HG02943 (cell line): Measurements from ENCODE around the gene DAZ2.
"Not testable (repeated sequence)": the region's sequence is repeated elsewhere in the genome, so short reads cannot be mapped to it uniquely, and the experiment has no call there.

Experiments used
- ATAC-seq: cut with Tn5 transposase; IDR thresholded peaks from one replicate; pipeline ENCODE4 v1.9.1; 2021; ENCODE audit warnings: mild to moderate bottlenecking, low read depth, moderate library complexity; ENCODE audit not compliant: unreplicated experiment

The DAZ2 gene, protein sequence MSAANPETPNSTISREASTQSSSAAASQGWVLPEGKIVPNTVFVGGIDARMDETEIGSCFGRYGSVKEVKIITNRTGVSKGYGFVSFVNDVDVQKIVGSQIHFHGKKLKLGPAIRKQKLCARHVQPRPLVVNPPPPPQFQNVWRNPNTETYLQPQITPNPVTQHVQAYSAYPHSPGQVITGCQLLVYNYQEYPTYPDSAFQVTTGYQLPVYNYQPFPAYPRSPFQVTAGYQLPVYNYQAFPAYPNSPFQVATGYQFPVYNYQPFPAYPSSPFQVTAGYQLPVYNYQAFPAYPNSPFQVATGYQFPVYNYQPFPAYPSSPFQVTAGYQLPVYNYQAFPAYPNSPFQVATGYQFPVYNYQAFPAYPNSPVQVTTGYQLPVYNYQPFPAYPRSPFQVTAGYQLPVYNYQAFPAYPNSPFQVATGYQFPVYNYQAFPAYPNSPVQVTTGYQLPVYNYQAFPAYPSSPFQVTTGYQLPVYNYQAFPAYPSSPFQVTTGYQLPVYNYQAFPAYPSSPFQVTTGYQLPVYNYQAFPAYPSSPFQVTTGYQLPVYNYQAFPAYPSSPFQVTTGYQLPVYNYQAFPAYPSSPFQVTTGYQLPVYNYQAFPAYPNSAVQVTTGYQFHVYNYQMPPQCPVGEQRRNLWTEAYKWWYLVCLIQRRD

DNA sequence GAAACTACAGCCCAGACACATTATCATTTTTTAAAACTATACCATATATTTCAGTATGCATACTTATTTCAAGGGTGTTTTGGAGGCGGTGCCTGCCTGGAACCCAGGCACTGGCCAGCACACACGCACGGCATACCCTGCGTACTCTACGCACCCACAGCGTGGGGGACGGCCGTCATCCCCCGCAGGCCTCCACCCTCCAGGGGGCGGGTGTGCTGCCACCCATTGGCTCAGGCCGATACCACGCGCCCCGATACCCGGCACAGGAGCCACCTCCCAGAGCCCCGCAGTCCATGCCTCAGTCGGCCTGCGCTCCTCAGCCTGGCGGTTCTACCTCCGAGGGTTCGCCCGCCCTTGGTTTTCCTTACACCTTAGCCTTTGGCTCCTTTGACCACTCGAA is at the start of gene DAZ2:
TSS of gene DAZ2 (plus strand) at position 301 of the 400 bp plus-strand sequence. CDS start 208 bp downstream, outside the sequence.
- ATAC-seq, result not testable (repeated sequence)

DNA sequence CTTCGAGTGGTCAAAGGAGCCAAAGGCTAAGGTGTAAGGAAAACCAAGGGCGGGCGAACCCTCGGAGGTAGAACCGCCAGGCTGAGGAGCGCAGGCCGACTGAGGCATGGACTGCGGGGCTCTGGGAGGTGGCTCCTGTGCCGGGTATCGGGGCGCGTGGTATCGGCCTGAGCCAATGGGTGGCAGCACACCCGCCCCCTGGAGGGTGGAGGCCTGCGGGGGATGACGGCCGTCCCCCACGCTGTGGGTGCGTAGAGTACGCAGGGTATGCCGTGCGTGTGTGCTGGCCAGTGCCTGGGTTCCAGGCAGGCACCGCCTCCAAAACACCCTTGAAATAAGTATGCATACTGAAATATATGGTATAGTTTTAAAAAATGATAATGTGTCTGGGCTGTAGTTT is 20.4 kb upstream of the DAZ2 start, which contains the start of gene DAZ1:
TSS of gene DAZ1 (minus strand) at position 101 of the 400 bp plus-strand sequence. CDS start 208 bp downstream, outside the sequence.
- ATAC-seq, result not testable (repeated sequence)

DNA sequence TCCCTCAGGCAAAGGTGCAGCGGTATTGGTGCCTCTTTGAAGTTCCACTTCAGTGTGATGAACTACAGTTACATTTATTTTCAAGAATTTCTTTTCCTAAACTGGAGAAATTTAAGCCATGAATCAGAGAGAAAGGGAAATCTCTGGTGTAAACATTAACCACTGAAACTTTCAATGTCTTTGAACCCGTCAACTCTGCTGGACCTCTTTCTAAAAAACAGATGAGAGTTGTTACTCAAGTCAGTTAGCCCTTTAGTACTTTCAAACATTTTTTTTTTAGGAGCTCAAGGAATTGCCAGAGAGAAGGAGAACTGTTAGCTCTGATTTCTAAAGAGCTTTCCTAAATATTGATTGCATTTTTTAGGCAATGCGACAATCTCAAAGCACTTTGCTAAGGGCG is 11.9 kb upstream of the DAZ2 start:
- ATAC-seq, result not testable (repeated sequence)

DNA sequence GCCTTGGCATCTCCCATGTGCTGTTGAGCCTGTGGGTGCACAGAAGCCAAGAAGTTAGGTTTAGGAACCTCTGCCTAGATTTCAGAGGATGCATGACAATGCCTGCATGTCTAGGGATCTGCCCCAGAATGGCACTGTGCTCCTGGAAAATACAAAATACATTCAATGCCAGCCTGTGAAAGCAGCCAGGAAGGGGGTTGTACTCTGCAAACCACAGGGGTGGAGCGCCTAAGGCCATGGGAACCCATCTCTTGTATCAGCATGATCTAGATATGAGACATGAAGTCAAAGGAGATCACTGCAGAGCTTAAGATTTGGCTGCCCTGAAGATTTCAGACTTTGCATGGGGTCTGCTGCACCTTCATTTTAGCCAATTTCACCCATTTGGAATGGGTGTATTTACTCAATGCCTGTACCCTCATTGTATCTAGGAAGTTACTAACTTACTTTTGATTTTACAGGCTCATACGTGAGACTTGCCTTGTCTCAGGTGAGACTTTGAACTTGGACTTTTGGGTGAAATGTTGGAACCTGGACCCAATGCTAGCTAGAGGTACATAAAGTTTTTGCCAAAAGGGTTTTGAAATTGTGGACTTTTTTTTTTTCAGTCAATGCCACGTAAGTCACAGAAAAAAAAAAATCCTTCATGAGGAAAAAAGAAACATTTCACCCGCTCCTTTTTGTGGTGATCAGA is 9.4 kb upstream of the DAZ2 start:
- not testable (repeated sequence) for ATAC-seq

DNA sequence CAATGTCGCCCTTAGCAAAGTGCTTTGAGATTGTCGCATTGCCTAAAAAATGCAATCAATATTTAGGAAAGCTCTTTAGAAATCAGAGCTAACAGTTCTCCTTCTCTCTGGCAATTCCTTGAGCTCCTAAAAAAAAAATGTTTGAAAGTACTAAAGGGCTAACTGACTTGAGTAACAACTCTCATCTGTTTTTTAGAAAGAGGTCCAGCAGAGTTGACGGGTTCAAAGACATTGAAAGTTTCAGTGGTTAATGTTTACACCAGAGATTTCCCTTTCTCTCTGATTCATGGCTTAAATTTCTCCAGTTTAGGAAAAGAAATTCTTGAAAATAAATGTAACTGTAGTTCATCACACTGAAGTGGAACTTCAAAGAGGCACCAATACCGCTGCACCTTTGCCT is 8.7 kb upstream of the DAZ2 start:
- ATAC-seq, result not testable (repeated sequence)
